Glomerular endothelial cell (primary cell): Measurements from ENCODE around the gene PPBP. TPM values are rescaled to one million over a fixed set of nuclear protein-coding genes. Genes with fewer than 3 reads are reported as not detected.
"Not testable (repeated sequence)": the region's sequence is repeated elsewhere in the genome, so short reads cannot be mapped to it uniquely, and the experiment has no call there.

ENCODE experiments used
- DNase-seq: peaks from one replicate; pipeline ENCODE4 v3.0.0-alpha.2; 2011; ENCODE audit warnings: low read depth, low spot score; ENCODE audit errors: extremely low read depth
- total RNA-seq: library from RNA; depleted of rRNA; stranded (reverse); fragments of >200 nt; gene quantifications from 2 replicates; pipeline ENCODE4 v1.2.3, GENCODE V29; 2015

Gene PPBP
- total RNA-seq, 1 donor from 2014 or later: 0.70 TPM

DNA sequence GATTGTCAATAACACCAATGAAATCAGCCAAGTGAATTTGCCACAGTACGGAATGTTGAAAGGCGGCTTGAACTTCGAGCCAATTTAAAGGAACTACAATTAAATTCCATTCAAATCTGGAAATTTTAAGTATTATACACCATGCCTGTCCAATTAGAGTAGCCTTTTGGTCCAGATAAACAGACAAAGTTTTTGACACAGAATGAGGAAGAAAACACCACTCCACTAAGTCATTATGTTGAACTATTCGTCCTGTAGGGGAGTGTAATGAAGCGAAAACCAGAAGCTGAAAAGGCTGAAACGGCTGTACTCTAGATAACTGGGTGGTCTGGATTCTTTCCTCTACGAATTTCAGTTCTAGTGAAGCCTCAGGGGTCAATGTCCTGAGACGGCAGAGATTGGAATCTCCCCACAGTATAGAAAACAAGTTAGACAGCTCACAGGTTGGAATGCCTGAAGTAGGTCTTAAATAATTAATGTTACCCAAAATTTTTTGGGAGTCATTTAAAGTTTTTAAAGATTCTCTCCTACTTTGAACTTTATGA, 37.5 kb downstream of the PPBP start:
- DNase-seq: not testable (repeated sequence)

DNA sequence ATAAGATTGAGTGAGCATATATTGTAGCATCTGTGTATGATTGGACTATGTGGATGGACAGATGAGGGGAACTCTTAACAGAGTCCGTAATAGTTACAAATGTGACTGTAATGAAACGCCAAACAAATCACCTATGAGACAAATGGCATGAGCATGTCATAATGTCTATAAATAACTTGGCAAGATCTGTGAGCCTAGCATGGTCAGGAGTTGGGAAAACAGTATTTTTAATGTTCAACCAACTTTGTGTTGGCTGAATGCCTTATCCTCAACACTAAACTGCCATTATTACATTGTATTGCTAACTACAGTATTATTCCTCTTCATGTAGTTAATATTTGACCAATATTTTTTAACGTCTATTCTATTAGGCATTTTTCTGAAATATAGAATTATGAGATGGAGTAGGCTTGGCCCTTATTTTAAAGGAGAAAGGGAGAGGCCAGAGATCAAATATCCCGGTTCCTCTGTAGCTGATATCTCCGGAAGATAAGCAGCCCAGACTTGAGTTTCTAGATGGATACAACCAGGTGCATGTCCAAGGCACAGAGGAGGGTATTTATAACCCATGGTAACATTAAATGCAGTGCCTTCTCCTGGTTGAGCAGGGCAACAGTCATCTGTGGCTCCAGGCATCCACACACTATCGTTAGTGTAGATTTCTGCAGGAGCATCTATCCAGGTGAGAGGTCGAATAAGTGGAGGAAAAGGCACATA, 38.8 kb downstream of the PPBP start:
- no peak for DNase-seq

DNA sequence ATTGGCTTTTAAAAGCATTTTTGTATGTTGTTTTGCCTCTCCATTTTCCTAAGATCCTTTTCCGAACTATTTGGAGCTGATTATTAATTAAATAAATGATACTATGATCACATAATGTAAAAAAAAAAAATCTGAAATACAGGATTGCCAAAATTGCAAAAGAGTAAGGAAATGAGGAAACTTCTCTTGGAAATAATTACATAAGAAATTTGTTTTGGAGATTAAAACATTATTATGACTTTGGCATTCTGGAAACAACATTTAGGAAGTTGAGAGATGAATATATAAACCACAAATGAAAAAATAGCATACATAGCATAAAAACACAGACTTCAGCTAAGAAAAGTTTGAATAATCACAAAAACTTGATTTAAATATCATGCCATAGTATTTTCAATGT, 39.7 kb downstream of the PPBP start:
- DNase-seq: no peak

DNA sequence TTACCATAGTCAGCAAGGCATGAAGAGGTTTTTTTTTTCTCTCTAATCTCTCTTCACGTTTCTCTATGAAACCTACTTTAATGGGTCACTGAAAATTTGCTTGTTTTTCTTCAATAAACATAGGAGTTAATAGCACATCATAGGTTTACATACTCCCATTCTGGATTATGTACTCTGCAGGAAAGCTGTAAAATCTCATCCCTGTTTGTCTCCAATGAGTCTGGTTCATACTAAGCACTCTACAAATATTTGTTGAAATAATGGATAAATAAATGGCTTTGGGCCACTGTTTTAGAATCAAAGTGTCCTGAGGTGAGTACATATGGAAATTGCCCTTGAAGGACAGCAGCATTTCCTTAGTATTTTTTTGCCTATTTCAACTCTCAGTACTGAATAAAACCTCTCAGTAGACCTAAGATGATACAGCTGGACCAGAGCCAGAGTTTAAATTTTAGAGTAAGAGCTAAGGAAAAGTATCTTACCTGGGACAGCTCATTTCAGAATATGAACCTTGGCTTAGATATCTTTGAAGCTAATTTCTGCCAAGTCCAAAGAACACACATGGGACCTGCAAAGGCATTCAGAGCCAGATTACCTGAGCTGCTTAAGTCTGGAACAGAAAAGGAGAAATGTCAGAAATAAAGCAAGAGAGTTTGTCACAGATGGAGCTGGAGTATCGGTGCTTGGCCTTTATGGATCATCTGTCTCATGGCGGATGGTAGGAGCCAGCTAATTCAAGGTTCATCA, 40.6 kb downstream of the PPBP start:
- no peak for DNase-seq

DNA sequence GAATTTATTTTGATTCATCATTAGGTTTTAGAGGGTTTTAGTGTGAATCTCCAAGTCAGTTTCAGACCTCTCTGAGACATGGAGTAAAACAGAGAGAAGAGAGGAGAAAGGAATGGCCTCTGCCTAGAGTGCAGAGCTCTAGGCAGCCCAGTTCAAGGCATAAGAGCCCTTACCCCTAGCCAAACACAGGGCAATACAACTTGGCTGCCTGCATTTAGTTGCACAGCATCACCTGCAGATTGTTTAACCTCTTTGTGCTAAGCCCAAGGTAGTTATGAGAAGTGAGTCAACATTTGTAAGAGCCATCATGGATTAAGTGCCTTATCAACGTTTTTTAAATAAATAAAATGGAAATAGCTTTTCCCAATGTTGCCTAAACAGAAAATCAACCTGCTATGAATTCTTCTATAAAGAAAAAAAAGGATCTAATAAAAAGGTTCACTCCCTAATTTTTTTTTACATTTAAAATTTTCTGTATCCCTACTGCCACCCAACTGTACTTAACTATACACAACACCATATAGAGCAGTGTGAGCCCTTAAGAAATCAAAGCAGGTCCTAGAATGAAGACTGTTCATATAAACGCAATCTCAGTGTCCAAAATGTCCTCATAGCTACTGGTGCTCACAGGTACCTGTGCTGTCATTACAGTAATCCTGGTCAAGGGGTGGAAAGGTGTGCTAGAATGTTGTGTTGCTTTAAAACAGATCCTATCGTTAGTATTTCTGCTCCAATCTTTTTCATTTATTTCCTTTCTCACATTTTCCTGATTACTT, 42.1 kb downstream of the PPBP start:
- DNase-seq: no peak

DNA sequence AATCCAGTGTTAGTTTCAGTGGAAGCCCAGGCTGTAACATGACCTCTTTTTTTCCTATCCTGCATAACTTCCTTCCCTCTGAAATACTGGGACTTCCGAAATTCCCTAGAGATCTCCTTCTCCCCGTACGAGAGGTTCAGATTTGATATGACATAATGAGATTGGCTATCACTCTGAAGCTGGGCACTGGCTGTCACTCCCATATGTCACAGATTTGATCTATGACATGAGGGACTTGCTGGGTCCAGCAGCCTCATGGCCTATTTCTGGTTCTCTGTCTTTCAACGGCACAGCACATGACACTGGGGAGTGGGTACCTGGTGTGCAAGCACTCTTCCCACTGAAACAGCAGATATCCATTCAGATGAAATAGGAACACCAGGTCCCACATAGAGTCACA, 42.9 kb downstream of the PPBP start:
- DNase-seq: no peak

DNA sequence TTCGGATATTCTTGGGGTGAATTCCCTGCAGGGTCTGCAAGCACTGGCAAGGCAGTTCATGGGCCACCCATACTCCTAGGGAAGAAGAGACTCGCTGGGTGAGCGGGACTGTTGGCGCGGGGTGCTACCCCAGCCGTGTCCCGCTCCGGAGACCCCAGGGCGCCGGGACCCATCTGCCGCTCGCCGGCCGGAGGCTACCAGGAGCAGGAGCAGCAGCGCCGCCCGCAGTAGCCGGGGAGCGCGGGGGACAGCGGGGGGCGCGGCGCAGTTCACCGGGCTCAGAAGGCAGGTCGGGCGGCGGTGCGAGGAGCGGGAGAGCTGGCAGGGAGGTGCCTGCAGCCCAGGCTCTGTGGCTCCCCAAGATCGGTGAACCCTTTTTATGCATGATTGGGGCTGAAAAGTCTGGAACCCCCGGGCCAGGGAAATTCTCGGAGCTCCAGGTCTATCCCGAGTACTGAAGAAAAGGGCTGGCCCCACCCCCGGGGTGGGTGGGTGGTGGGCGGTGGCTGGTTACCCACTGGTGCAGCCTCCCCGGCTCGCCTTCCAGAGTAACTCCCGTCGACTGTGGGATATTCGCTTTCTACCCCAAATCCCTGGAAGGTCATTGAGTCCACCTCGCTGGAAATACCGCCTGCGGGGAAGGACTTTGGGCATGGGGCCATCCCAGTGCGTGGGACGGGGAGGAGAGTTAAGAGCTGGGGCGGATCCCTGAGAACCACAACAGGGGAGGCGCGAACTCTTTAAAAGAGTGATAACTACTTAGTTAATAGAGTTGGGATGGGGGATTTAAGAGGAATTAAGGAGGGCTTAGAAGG, 43.7 kb downstream of the PPBP start:
- no peak for DNase-seq

DNA sequence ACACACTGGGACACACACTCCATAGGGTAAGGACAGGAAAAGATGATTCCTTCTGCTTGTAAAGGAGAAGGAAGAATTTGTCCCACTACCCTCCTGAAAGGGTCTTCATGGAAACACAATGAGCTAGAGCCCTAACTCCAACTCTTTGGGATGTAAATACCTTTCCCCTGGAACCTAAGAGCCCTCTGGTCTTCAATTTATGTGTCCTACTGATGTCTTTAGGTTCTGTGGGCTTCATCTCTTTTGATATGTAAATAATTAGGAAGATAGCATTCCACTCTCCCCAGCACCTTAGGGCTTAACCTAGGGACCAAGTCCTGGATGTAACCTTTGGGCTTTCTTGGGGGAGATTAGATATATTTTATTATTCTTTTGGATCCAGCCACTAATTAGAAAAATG, 44.4 kb downstream of the PPBP start:
- no peak for DNase-seq

DNA sequence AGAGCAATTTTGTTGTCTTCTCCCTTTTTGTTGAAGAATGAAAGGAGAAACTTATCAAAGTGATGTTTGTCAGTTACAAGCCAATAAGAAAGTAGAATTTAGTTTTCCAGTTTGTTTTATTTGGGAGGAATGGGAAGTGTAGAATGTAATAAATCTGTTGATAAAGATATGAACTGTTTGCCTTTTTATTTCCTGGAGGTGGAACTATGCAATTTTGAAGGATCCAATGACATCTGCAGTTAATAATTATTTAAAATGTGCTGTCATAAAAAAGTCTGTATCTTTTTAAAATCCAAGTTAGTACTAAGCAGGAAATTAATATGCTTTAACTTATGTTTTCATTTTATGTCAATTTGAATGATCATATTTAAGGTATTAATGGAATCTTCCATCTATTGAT, 51.0 kb downstream of the PPBP start:
- DNase-seq: no peak

Other genes with a start within 250 kb of the PPBP start
- gene CXCL8, start 247.6 kb downstream of the PPBP start, total RNA-seq: 322 and 354 TPM in 2 replicates
- gene CXCL6, start 151.5 kb downstream of the PPBP start, total RNA-seq: 2.2 and 5.8 TPM in 2 replicates
- gene PF4V1, start 134.9 kb downstream of the PPBP start, total RNA-seq: not detected in 2 replicates
- gene CXCL1, start 118.8 kb downstream of the PPBP start, total RNA-seq: 149 and 404 TPM in 2 replicates
- 2.3 TPM in 2 replicates for gene PF4, start 6.2 kb downstream of the PPBP start, total RNA-seq
- 12.0 and 17.5 TPM in 2 replicates for gene CXCL5, start 10.5 kb upstream of the PPBP start, total RNA-seq
- 4.3 and 21.2 TPM in 2 replicates for gene CXCL3, start 50.5 kb upstream of the PPBP start, total RNA-seq
- 35.6 and 179 TPM in 2 replicates for gene CXCL2, start 111.0 kb upstream of the PPBP start, total RNA-seq
- 9.6 and 12.1 TPM in 2 replicates for gene MTHFD2L, start 169.9 kb upstream of the PPBP start, total RNA-seq